Measurements from ENCODE around the gene UBE4A.

The UBE4A gene

GRCh38 chr11:118359295-118359958 is at the start of gene UBE4A:
TSS of gene UBE4A (plus strand) at chr11:118359600. CDS start at chr11:118365081, 5,481 bp downstream.
- in situ Hi-C loops (cut with MboI; ENCODE audit: low sequenced_read_pairs), result loop anchor here (10.0 kb wide), 1 partner anchor 155 kb away; no protein-coding TSS in a partner anchor

GRCh38 chr11:118310271-118310670 is 49.1 kb upstream of the UBE4A start:
- in situ Hi-C loops (cut with MboI; ENCODE audit: low sequenced_read_pairs), result no loop called here

GRCh38 chr11:118310781-118311485 is 48.5 kb upstream of the UBE4A start:
- in situ Hi-C loops (cut with MboI; ENCODE audit: low sequenced_read_pairs), result no loop called here

- in situ Hi-C loops (cut with MboI; ENCODE audit: low sequenced_read_pairs), result no loop called here
Measured at GRCh38 chr11:118311518-118311917, 47.9 kb upstream of the UBE4A start.

GRCh38 chr11:118312328-118312727 is 47.1 kb upstream of the UBE4A start:
- in situ Hi-C loops (cut with MboI; ENCODE audit: low sequenced_read_pairs), result no loop called here

- in situ Hi-C loops (cut with MboI; ENCODE audit: low sequenced_read_pairs), result no loop called here
Measured at GRCh38 chr11:118313242-118313641, 46.2 kb upstream of the UBE4A start.

GRCh38 chr11:118314988-118315411 is 44.4 kb upstream of the UBE4A start:
- in situ Hi-C loops (cut with MboI; ENCODE audit: low sequenced_read_pairs), result no loop called here

GRCh38 chr11:118318124-118318523 is 41.3 kb upstream of the UBE4A start:
- in situ Hi-C loops (cut with MboI; ENCODE audit: low sequenced_read_pairs), result no loop called here

- in situ Hi-C loops (cut with MboI; ENCODE audit: low sequenced_read_pairs), result no loop called here
Measured at GRCh38 chr11:118318581-118319336, 40.6 kb upstream of the UBE4A start.

GRCh38 chr11:118319337-118319707 is 40.1 kb upstream of the UBE4A start:
- in situ Hi-C loops (cut with MboI; ENCODE audit: low sequenced_read_pairs), result no loop called here

- in situ Hi-C loops (cut with MboI; ENCODE audit: low sequenced_read_pairs), result no loop called here
Measured at GRCh38 chr11:118320515-118320914, 38.9 kb upstream of the UBE4A start.

GRCh38 chr11:118321386-118322082 is 37.9 kb upstream of the UBE4A start:
- in situ Hi-C loops (cut with MboI; ENCODE audit: low sequenced_read_pairs), result no loop called here

- in situ Hi-C loops (cut with MboI; ENCODE audit: low sequenced_read_pairs), result no loop called here
Measured at GRCh38 chr11:118322721-118323120, 36.7 kb upstream of the UBE4A start.

GRCh38 chr11:118325283-118325682 is 34.1 kb upstream of the UBE4A start:
- in situ Hi-C loops (cut with MboI; ENCODE audit: low sequenced_read_pairs), result no loop called here

GRCh38 chr11:118328745-118329144 is 30.7 kb upstream of the UBE4A start:
- in situ Hi-C loops (cut with MboI; ENCODE audit: low sequenced_read_pairs), result no loop called here

GRCh38 chr11:118334745-118335144 is 24.7 kb upstream of the UBE4A start:
- in situ Hi-C loops (cut with MboI; ENCODE audit: low sequenced_read_pairs), result no loop called here

- in situ Hi-C loops (cut with MboI; ENCODE audit: low sequenced_read_pairs), result no loop called here
Measured at GRCh38 chr11:118338637-118339061, 20.8 kb upstream of the UBE4A start.

GRCh38 chr11:118339281-118339961 is 20.0 kb upstream of the UBE4A start:
- in situ Hi-C loops (cut with MboI; ENCODE audit: low sequenced_read_pairs), result no loop called here

- in situ Hi-C loops (cut with MboI; ENCODE audit: low sequenced_read_pairs), result no loop called here
Measured at GRCh38 chr11:118340449-118340848, 19.0 kb upstream of the UBE4A start.

- in situ Hi-C loops (cut with MboI; ENCODE audit: low sequenced_read_pairs), result no loop called here
Measured at GRCh38 chr11:118341261-118341660, 18.1 kb upstream of the UBE4A start.

Measured in HL-60/S4 treated with retinoic acid at 250 ng/mL for 4 days and 3 days (cell line).